WTC11 (cell line): ENCODE measurements around the gene HILPDA.

Source experiments
- FOXK1 ChIP-seq: sonication (generic); formaldehyde crosslinking; IDR thresholded peaks from 2 replicates; pipeline ENCODE4 v1.8.0; 2022; ENCODE audit warnings: mild to moderate bottlenecking, moderate library complexity, missing genetic modification reagents
- JUN ChIP-seq: sonication (generic); formaldehyde crosslinking; IDR thresholded peaks from 2 replicates; pipeline ENCODE4 v1.8.0; 2023; ENCODE audit warnings: mild to moderate bottlenecking, missing genetic modification reagents
- TF ChIP-seq, protein P1 (sequence below): sonication (generic); formaldehyde crosslinking; IDR thresholded peaks from 2 replicates; pipeline ENCODE4 v1.8.1; 2023; ENCODE audit warnings: mild to moderate bottlenecking, moderate library complexity, missing genetic modification reagents
- TF ChIP-seq, protein P2 (sequence below): sonication (generic); formaldehyde crosslinking; IDR thresholded peaks from 2 replicates; pipeline ENCODE4 v1.8.0; 2022; ENCODE audit warnings: mild to moderate bottlenecking, missing genetic modification reagents
- TF ChIP-seq, protein P3 (sequence below): fragments of 200-600 bp; IDR thresholded peaks from 2 replicates; pipeline ENCODE4 v1.8.0; 2022; ENCODE audit warnings: antibody characterized with exemption
- TF ChIP-seq, protein P4 (sequence below): sonication (generic); formaldehyde crosslinking; IDR thresholded peaks from 2 replicates; pipeline ENCODE4 v1.8.1; 2023; ENCODE audit warnings: mild to moderate bottlenecking, missing genetic modification reagents
- TF ChIP-seq, protein P5 (sequence below): sonication (generic); formaldehyde crosslinking; IDR thresholded peaks from 2 replicates; pipeline ENCODE4 v1.8.0; 2022; ENCODE audit warnings: mild to moderate bottlenecking, missing genetic modification reagents

DNA sequence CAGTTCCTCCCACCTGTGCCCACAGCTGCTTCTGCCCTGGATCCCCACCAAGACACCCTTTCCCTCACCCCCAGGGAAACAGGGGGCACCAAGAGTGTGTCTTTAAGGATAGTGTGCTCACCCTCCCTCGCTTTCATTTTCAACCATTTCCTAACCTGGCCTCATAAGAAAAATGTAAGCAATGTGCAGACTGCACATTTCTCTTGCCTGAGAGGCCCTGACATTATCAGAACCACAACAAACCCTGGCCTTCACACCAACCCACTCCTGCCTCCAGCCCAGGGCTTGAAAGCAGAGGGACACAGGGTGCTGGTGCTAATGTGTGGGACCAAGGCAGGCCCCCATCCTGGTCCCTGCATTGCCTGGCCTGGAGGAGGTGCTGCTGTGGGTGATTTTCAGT lies 34.9 kb upstream of the HILPDA start:
- TF ChIP-seq, protein P1, sequence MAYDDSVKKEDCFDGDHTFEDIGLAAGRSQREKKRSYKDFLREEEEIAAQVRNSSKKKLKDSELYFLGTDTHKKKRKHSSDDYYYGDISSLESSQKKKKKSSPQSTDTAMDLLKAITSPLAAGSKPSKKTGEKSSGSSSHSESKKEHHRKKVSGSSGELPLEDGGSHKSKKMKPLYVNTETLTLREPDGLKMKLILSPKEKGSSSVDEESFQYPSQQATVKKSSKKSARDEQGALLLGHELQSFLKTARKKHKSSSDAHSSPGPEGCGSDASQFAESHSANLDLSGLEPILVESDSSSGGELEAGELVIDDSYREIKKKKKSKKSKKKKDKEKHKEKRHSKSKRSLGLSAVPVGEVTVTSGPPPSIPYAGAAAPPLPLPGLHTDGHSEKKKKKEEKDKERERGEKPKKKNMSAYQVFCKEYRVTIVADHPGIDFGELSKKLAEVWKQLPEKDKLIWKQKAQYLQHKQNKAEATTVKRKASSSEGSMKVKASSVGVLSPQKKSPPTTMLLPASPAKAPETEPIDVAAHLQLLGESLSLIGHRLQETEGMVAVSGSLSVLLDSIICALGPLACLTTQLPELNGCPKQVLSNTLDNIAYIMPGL (CRISPR knock-in tag): no peak
- TF ChIP-seq, protein P2, sequence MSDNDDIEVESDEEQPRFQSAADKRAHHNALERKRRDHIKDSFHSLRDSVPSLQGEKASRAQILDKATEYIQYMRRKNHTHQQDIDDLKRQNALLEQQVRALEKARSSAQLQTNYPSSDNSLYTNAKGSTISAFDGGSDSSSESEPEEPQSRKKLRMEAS (CRISPR knock-in tag): no peak
- TF ChIP-seq FOXK1 (no peak), JUN (CRISPR knock-in tag) (no peak)
- TF ChIP-seq, protein P3, sequence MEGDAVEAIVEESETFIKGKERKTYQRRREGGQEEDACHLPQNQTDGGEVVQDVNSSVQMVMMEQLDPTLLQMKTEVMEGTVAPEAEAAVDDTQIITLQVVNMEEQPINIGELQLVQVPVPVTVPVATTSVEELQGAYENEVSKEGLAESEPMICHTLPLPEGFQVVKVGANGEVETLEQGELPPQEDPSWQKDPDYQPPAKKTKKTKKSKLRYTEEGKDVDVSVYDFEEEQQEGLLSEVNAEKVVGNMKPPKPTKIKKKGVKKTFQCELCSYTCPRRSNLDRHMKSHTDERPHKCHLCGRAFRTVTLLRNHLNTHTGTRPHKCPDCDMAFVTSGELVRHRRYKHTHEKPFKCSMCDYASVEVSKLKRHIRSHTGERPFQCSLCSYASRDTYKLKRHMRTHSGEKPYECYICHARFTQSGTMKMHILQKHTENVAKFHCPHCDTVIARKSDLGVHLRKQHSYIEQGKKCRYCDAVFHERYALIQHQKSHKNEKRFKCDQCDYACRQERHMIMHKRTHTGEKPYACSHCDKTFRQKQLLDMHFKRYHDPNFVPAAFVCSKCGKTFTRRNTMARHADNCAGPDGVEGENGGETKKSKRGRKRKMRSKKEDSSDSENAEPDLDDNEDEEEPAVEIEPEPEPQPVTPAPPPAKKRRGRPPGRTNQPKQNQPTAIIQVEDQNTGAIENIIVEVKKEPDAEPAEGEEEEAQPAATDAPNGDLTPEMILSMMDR: no peak
- TF ChIP-seq, protein P4, sequence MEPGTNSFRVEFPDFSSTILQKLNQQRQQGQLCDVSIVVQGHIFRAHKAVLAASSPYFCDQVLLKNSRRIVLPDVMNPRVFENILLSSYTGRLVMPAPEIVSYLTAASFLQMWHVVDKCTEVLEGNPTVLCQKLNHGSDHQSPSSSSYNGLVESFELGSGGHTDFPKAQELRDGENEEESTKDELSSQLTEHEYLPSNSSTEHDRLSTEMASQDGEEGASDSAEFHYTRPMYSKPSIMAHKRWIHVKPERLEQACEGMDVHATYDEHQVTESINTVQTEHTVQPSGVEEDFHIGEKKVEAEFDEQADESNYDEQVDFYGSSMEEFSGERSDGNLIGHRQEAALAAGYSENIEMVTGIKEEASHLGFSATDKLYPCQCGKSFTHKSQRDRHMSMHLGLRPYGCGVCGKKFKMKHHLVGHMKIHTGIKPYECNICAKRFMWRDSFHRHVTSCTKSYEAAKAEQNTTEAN (CRISPR knock-in tag): no peak
- TF ChIP-seq, protein P5, sequence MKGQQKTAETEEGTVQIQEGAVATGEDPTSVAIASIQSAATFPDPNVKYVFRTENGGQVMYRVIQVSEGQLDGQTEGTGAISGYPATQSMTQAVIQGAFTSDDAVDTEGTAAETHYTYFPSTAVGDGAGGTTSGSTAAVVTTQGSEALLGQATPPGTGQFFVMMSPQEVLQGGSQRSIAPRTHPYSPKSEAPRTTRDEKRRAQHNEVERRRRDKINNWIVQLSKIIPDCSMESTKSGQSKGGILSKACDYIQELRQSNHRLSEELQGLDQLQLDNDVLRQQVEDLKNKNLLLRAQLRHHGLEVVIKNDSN (CRISPR knock-in tag): no peak
